ENCODE data around the gene MGAT2.

- peak; percentile 65 to 94 (median 81) for TF ChIP-seq CTCF (IDR thresholded peaks at IDR 0.05)
- TF ChIP-seq POLR2A (IDR thresholded peaks at IDR 0.05), result peak in 2 of 4 donors; percentile 81 to 87
Measured at GRCh38 chr14:49633640-49634546, 13.3 kb downstream of the MGAT2 start.

Data from esophagus squamous epithelium (tissue), 4 donors.